Suppressor macrophage (primary cell): ENCODE measurements around the gene POLR1B.
"Not testable (repeated sequence)": the region's sequence is repeated elsewhere in the genome, so short reads cannot be mapped to it uniquely, and the experiment has no call there.

Source experiments
- DNase-seq, 4 experiments: peaks; one replicate each; pipeline ENCODE4 v3.0.0-alpha.2; 2020 to 2022

Gene POLR1B

DNA sequence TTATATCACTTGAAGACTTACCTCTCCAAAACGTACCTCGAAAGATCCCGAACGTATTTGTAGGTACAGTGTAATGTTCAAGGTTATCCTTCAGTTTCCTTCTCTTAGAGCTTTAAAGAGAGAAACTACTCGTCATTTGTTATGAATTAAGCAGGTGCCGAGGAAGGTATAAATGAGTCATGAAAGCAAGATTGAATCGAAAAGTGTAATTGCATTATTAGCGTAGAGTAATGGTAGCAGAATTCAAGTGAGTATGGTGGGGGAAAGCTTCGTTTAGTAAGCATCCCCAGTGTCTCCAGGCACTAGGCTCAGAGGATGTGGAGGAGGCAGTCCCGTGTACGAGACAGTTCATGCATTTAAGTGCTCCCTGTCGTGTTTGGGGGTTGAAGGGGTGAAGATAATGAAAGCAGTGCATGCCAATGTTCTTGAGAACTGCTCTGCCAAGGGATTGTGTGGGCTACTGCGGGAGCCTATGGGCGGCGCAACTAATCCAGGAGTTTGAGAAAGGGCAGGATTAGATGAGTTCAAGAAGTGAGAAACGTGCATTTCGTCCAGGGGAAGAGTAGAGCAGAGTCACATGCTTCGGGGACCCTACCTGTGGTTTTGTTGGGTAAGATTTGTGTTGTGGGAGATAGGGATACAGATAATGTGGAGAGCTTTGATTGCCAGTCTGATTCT, 858 bp downstream of the POLR1B start:
- DNase-seq: peak; percentile 6 to 11 (median 10)

DNA sequence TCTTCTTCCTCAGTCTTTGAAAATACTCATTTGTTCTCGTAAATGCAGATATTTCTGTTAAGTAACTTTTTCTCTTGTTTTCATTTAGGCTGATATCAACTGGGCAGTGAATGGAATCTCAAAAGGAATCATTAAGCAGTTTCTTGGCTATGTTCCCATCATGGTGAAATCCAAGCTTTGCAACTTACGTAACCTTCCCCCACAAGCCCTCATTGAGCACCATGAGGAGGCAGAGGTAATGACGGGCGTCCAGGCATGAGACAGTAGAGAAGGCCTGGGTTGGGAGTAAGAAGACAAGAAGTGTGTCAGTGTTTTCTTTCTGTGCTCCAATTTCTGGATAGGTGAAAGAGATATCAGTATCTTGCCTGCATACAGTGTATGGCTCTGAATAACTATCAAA, 5.1 kb downstream of the POLR1B start:
- DNase-seq: peak; percentile 9 to 53 (median 40)

DNA sequence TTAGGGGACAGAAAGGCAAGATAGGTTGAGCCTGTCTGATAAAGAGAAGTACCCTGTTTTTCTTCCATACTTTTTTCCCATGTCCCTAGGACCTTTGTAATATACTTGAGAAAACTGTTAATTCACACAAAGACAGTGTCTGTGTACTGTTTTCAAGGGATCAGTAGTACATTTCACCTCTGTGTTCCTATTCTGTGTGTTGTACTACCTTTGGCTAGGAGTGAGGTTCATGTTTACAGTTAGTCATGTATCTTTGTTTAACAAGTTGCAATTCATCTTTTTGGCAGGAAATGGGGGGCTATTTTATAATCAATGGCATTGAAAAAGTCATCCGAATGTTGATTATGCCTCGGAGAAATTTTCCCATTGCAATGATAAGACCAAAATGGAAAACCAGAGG, 6.7 kb downstream of the POLR1B start:
- DNase-seq: no peak

DNA sequence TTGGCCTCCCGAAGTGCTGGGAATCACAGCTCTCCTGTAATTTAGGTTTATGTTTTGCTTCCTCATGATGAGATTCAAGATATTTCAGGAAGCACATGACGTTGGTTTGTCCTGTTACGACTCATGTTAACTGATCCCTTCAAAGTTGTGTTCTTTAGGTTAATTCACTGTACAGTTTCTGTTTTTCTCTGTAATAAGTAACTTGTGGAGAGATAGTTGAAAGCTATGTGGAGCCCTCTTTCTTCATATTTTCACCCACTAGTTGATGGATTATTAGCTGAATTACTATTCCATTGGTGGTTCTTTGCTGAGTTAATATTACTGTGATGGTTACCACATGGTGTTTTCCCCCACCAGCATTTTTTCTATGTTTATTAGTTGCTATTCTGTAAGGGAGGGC, 23.8 kb downstream of the POLR1B start:
- DNase-seq: no peak

DNA sequence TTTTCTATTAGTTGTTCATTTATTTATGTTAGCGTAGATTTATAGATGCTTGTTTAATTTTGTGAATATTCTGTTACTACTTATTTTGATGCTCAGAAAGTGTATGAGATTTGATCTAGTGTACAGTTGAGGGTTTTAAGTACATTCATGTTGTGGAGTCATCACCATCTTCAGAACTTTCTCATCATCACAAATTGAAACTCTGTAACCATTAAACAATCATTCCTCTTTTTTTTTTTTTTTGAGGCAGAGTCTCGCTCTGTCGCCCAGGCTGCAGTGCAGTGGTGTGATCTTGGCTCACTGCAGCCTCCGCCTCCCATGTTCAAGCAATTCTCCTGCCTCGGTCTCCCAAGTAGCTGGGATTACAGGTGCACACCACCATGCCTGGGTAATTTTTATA, 24.2 kb downstream of the POLR1B start:
- not testable (repeated sequence) for DNase-seq

DNA sequence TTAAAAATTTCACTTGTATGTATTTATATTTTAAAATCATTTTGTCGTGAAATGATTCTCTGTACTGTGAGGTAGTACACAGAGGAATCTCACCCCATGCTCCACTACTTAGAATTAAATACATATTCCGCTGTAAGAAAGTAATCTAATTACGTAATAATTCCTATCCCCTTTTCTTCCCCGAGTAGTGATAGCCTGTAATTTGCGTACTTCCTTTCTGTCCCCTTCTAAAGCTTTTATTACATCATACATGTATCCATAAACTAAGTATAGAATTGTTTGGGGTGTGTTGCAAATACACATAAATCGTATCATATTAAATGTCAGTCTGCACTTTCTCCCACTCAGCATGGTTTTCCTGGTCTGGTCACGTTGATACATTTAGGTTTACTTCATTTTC, 29.7 kb downstream of the POLR1B start:
- DNase-seq: no peak

DNA sequence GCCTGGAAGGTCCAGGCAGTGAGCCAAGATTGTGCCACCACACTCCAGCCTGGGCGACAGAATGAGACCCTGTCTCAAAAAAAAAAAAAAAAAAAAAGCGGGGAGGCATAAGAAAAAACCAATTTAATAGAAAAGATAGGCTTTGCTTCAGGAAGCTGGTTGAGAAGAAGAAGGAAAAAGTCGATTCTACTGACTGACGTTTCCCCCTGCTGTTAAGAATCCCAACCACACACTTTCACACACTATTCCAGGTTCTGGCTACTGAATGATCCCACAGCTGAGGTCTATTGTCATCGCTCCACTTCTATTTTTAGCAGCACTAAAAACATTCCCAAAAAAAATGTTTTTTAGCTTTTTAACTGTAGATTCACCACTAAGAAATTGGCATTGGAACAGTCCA, 35.5 kb downstream of the POLR1B start:
- DNase-seq: no peak

DNA sequence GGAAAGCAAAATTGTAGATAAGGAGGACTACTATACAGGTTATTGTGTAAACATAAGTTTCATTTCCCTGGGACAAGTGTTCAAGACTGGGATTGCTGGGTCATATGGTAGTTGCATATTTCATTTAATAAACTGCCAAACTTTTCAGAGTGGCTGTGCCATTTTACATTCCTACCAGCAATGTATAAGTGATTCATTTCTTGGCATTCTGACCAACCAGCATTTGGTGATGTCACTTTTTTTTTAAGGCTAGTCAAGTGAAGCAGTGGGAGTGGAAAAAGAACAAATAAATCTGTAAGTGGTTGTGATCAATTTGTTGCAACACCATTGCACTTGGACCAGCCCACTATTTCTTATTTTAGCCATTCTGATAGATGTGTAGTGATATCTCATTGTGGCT, 37.0 kb downstream of the POLR1B start:
- DNase-seq: peak; percentile 15 to 67 (median 36)

DNA sequence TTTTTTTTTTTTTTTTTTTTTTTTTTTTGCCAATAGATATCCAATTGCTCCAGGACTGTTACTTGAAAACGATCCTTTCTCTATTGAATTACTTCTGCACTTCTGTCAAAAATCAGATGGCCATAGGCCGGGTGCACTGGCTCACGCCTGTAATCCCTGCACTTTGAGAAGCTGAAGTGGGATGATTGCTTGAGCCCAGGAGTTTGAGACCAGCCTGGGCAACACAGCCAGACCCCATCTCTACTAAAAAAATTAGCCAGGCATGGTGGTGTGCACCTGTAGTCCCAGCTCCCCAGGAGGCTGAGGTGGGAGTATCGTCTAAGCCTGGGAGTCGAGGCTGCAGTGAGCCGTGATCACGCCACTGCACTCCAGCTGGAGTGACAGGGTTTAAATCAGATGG, 37.8 kb downstream of the POLR1B start:
- DNase-seq: no peak

DNA sequence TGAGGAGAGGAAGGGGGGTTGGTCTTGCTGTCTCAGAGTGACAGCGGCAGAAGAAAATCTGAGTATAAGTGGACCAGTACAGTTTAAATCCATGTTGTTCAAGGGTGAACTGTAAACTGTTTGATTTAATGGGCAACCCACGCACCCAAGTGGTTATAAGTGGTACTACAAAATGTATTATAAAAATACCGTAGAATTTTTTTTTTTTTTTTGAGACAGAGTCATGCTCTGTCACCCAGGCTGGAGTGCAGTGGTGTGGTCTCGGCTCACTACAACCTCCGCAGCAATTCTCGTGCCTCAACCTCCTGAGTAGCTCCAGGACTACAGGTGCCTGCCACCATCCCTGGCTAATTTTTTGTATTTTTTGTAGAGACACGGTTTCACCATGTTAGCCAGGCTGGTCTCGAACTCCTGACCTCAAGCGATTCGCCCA, 40.1 kb downstream of the POLR1B start:
- DNase-seq: peak; percentile 42 to 80 (median 65)

DNA sequence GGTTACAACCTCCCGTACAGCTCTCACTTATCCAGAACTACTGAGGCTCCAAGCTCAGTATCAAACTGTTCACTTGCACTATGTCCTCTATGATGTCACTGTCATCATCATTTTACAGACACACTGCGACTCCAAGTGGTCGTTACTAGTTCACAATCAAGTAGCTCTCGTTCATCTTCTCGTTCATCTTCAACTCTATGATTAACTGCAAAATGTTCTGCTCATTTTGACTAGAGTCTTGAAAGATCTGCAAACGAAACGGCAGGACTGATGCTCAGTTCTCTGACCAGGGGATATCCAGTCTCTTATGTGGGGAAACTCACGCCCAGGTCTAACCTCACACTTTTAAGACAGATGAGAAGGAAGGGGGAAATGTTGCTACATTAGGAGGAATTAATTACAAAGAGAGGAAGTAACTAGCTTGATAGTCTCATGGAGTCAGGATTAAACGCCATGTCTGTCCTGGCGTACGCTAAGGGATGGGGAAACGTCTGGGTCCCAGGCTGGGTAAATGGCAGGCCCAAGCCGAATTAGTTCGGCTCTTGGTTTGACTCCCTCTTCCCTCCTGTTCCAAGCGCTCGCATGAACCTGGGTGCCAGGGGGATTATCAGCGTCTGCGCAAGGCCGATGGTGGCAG, 41.4 kb downstream of the POLR1B start:
- DNase-seq: peak in 1 of 4 experiments; percentile 26

DNA sequence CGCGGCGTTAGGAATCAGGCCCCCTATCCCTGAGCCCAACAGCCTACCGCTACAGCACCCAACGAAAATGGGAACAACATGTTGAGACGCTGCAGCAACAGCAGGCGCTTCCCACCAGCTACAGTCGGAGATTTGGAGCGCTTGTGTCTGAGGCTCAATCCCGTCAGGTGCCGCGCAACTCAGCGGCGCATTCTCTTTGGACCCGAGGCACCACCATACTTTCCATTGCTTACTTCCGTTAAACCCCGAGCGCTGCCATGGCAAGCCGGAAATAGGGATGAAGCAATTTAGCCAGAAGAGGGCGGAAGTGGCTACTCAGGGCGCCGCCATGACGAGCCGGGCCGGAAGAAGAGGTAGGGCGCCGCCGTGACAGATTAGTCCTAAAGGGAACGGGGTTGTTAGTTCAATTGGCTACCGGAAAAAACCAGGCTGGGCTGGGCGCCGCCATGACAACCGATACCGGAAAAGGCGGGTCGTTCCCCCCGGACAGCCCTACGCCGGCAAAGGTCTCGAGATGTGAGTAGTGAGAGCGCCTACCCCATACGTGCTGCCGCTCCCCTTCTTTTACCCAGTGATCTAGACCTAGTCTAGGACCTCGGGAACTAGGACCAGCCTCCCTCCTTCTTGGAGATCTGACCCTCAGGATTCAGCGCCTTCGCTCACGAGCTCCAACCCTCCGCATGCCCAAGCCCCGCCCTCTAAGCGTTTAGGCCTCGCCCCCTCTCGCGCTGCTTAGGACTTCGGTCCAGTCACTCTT, 42.0 kb downstream of the POLR1B start, which contains the start of gene CHCHD5:
Gene CHCHD5 (plus strand): TSS at position 476 of the 757 bp plus-strand sequence. CDS start 39 bp downstream, at position 515.
- peak; percentile 96 to 99 (median 98) for DNase-seq

DNA sequence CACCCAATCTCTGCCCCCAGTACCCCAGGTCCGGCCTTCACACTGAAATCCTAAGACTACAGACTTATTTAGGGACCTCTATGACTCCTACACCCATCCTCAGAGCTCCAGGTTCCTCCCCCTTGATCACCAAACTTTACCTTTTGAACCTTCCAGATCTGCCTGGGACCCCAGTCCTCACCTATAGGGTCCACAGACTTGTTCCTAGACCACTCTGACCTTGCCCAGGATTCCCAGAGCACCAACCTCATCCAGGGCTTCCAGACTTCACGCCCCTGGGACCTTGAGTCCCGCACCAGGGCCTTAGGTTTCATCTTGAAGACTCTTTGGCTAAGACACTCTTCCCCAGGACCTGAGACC, 42.6 kb downstream of the POLR1B start:
- no peak for DNase-seq

DNA sequence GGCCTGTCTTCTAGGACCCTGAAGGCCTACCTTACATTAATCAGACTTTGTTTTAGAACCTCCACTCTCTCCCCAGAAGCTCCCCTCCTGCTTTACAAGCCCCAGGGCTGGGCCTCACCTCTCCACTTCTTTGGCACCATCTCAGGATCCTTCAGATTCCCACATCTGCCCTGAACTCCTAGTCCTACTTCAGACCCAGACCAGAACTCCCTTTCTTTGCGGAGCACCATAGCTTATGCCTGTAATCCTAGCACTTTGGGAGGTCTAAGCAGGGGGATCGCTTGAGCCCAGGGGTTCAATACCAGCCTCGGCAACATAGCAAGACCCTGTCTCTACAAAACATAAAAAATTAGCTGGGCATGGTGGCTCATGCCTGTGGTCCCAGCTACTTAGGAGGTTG, 43.1 kb downstream of the POLR1B start:
- no peak for DNase-seq

DNA sequence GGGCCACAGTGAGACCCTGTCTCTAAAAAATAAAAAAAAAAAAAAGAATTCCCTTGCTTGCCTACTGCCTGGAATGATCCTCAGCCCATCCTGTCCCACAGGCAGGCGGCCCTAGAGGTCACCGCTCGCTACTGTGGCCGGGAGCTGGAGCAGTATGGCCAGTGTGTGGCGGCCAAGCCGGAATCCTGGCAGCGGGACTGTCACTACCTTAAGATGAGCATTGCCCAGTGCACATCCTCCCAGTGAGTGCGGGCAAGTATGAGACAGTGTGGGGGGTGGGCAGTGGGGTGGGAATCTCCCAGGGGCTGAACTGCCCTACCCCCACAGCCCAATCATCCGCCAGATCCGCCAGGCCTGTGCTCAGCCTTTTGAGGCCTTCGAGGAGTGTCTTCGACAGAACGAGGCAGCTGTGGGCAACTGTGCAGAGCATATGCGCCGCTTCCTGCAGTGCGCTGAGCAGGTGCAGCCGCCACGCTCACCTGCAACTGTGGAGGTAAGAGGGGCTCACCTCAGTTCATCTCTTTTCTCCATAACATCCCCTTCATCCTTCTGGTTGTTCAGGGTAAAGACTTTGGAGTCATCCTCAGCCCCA, 43.7 kb downstream of the POLR1B start:
- no peak for DNase-seq

DNA sequence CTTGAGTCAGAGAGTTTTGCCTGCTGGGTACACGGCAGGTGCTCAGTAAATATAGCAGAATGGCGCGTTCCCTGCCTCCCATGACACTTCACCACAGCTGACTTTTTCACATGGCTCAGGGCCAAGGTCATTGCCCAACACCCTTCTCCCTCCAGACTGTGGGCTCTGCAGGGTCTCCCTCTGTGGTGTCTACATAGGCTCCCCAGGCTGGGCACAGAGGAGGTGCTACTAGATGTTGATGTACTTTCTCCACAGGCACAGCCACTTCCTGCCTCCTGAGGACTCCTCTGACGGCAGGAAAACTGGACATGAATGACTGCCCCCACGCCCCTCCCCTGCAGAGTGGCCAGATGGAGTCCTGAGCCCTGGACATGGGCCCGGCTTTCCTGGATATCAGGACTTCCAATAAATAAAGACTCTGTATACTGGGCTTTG, 46.4 kb downstream of the POLR1B start:
- DNase-seq: no peak

DNA sequence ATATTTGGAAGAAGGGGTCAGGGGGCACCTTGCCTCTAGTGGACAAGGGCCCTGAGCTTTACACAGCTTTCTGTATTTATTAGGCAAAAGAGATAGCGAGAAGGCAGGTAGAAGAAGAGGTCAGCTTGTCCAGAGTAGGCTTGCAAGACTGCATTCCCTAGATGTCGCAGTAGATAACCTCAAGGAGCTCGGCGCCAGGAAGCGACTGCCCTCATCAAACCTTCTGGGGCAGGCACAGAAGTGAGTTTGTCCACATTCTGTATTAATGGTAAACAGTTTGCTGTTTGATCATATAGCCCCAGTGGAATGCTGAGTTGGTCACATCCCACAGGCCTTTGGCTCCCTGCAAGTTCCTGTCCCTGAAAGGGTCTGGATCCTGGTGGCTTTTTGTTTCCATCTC, 49.1 kb downstream of the POLR1B start:
- no peak for DNase-seq

DNA sequence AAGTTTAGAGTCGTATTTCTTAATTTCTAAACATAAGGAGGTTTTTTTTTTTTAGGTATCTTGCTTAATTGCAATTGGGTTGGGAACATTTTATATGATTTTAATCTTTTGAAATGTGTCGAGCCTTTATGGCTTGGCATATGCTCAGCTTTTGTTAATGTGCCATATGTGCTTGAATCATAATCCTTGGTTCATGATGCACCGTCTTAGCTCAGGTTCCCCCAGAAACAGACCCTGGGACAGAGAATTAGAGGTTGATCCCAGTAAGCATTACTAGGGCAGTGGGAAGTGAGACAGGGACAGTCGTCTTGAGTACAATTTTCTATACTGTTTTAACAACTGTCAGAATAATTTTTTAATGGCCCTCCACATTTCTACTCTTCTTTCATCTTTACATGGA, 51.5 kb downstream of the POLR1B start:
- DNase-seq: no peak

DNA sequence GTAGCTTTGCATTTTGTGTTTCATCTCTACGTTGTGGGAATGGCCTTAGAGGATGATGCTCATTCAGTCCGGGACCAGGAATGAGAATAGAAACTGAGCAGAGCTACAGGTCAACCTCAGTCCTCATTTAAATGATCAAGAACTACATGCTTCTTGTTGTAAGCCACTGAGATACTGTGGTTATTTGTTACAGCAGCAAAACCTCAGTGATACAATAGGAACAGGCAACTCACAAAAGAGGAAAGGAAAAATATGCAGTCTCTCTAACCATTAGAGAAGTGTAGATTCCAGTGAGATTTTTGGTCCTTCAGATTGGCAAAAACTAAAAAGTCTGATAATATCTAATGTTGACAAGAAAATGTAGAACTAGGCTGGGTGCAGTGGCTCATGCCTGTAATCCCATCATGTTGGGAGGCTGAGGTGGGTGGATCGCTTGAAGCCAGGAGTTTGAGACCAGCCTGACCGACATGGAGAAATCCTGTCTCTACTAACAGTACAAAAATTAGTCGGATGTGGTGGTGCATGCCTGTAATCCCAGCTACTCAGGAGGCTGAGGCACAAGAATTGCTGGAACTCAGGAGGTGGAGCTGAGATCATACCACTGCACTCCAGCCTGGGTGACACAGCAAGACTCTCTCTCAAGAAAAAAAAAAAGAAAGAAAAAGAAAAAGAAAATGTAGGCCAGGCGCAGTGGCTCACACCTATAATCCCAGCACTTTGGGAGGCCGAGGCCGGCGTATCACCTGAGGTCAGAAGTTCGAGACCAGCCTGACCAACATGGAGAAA, 55.5 kb downstream of the POLR1B start:
- DNase-seq: no peak

DNA sequence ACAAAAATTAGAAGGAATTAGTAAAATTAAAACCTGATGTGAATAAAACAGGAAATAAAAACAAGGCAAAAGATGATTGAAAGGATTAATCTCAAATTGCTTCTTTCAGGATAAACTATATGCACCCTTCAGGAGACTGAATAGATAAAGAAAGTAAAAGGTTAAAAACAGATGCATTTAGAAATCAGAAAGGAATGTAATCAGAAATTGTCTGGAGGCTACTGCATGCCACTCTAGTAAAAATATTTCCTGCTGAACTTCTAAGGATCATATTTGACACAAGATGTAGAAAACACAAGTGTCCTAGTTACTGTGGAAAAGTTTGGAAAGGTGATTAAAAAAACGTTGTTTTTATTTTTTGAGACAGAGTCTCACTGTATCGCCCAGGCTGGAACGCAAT, 58.4 kb downstream of the POLR1B start:
- DNase-seq: no peak

DNA sequence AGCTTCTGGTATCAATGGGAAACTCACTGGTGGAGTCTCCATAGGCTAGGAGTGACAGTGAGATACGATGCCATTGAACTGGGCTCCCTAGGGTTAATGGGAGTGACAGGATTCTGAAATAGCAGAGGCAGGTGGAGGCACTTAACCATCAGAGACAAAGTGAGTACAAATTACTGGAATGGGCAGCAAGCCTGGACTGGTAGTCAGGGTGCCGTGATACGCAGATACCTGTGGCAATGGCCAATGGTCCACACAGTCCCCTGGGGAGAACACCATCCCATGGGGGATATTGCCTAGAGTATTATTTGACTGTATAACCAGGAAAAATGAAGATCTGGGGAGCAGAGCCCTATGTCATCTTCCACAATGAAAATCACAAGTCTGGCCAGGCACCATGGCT, 59.5 kb downstream of the POLR1B start:
- DNase-seq: no peak

DNA sequence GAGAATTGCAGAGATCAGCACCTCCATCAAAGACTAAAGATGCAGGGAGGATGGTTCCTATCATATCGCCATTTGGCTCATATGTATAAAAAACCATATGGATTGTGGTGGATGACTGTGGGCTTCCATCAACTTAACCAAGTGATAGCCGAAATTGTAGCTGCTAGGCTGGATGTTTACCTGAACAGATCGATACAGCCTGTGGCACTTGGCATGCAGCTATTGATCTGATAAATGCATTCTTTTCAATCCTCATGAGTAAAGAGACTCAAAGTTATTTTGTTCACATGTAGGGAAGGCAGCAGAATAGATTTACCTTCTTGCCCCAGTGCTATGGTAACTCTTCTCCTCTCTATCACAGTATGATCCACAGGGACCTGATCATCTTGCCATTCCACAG, 60.7 kb downstream of the POLR1B start:
- DNase-seq: no peak

DNA sequence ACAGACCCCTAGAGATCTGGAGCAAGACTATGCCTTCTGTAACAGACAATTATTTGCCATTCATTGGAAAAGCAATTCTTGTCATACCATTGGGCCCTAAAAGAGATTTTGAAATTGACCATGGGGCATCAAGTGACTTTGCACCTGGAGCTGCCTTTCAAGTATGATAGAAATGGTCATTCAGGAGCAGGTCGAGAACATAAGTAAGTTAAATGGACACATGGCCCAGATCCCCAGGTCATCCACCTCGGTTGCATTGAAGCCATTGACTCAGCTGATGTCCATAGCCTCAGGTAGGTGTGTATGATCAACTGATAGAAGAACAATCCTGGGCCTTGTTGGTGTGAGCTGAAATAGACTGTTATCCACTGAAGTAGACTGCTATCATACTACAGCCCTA, 61.5 kb downstream of the POLR1B start:
- DNase-seq: no peak
